ENCODE results near the gene NUP210L. TPM values are rescaled to one million over a fixed set of nuclear protein-coding genes. Genes with fewer than 3 reads are reported as not detected.

Gene NUP210L
- not detected in 2 replicates for polyA plus RNA-seq (2011; rRNA removed)
- polyA minus RNA-seq (2011; rRNA and poly(A)+ RNA removed): not detected in 2 replicates

DNA sequence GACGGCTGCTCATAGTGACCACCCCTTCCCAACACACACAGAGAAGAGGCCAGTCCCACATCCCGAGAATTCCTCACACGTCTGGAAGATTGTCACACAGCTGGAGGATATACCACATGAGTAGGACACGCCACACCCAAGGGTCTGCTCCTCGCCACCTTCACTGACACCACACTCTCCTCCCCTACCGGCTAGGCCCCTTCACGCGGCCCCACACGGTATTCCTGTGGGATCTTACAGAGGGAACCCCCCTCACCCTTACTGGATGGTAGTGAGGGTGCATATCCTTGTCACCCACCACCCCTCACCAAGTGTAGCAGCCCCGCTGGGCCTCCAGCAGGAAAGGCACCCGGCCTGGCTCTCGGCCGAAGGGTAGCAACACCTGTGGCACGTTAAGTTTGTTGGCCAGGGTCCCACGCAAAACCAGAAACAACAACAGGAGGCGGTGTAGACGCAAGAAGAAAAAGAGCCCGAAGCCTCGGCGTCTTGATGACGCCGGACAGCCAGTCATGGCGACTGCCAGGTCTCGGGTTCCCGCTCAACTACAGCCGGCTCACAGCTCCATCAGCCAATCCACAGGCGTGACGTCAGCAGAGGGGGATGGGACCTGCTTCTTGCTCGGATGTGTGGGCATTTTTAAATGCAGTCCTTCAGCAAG is at the start of gene NUP210L:
Gene NUP210L (minus strand): TSS at position 540 of the 658 bp plus-strand sequence.
- TF ChIP-seq, protein P1, sequence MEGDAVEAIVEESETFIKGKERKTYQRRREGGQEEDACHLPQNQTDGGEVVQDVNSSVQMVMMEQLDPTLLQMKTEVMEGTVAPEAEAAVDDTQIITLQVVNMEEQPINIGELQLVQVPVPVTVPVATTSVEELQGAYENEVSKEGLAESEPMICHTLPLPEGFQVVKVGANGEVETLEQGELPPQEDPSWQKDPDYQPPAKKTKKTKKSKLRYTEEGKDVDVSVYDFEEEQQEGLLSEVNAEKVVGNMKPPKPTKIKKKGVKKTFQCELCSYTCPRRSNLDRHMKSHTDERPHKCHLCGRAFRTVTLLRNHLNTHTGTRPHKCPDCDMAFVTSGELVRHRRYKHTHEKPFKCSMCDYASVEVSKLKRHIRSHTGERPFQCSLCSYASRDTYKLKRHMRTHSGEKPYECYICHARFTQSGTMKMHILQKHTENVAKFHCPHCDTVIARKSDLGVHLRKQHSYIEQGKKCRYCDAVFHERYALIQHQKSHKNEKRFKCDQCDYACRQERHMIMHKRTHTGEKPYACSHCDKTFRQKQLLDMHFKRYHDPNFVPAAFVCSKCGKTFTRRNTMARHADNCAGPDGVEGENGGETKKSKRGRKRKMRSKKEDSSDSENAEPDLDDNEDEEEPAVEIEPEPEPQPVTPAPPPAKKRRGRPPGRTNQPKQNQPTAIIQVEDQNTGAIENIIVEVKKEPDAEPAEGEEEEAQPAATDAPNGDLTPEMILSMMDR (IDR thresholded peaks at IDR 0.05; ENCODE audit: insufficient read depth, low read depth, low read length): no peak
- DNase-seq (ENCODE audit: low read depth): no peak
- peaks cover 2% of the 10 kb centered on the region for H3K36me3 ChIP-seq (ENCODE audit: control insufficient read depth, insufficient read depth, low read length)
- H3K27me3 ChIP-seq (ENCODE audit: control insufficient read depth, insufficient read depth, low read length): no peaks in the 10 kb centered on the region
- ChIA-PET CTCF (interaction anchor here (0.5 to 2.2 kb wide), 3 partner anchors 9 to 1080 kb away, joined by 3 to 9 read pairs (median 6); no protein-coding TSS in a partner anchor), POLR2A (no interaction called here)
- no peak within 1 kb of the TSS for H3K4me3 ChIP-seq (ENCODE audit: low read depth, low read length)

DNA sequence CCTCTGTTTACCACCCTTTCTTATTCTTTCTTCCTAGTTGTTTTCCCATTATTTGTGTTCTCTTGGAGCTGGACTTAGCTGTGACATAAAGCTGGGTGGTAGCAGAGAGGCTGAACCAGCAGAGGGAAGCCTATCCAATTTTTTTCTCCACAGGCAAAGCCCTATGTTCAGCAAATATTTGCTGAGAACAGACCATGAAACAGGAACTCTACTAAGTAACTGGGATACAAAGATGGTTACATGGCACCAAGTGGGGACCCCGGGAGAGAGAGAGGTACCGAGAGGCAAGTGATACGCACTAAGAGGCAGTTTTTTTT is 44.6 kb upstream of the NUP210L start:
- CTCF ChIA-PET: interaction anchor here (0.7 to 3.0 kb wide), 15 partner anchors 9 to 149 kb away, joined by 3 to 19 read pairs (median 4); partner anchors contain the start of gene HAX1
- Histone ChIP-seq H3K27me3 (ENCODE audit: control insufficient read depth, insufficient read depth, low read length) (no peaks in the 10 kb centered on the region), H3K36me3 (ENCODE audit: control insufficient read depth, insufficient read depth, low read length) (no peaks in the 10 kb centered on the region), H3K4me3 (ENCODE audit: low read depth, low read length) (no peak overlapping the region)
- POLR2A ChIA-PET: interaction anchor here (0.6 kb wide), 1 partner anchor 10 kb away, joined by 3 read pairs; no protein-coding TSS in a partner anchor
- TF ChIP-seq, protein P1 (IDR thresholded peaks at IDR 0.05; ENCODE audit: insufficient read depth, low read depth, low read length): peak; percentile 28; the same call in 1 of the 2 replicates
- DNase-seq (ENCODE audit: low read depth): no peak

DNA sequence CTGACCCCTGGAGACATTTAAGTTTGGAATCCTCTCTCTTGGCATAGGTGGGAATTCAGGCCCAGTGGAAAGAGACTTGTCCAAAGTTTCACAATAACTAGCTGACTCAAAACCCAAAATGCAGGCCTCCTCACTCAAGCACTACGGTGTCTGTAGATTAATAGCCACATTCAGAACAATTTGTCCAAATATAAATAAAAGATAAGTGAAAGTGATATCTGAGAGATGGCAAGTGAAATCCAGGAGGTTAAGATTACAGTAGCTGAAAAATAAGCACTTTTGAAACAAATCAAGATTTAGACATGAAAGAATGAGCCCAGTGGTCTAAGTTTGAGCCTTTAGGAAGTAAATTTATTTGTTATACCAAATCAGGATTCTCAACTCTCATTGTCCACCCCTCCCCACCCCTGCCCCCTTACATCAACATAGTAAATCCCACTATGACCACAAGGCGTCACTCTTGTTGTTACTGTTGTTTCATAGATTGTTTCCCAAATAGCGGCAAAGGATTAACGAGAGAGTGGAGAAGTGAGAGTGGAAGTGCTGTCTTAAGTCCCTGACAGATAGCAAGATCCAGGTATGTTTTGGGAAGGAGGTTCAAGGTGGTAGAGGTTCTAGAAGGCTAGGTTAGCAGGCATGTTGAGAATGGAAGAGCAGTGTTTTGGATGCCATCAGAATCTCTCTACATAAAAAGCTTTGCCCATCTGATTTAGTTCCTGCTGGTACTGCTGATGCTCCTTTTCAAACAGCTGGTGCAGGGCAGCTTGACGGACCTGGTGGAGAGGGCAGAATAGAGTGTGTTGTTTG is 44.1 kb upstream of the NUP210L start:
- CTCF ChIA-PET: interaction anchor here (0.6 to 3.0 kb wide), 19 partner anchors 8 to 353 kb away, joined by 3 to 19 read pairs (median 4); partner anchors contain the start of gene HAX1
- Histone ChIP-seq H3K4me3 (ENCODE audit: low read depth, low read length) (no peak overlapping the region), H3K27me3 (ENCODE audit: control insufficient read depth, insufficient read depth, low read length) (peaks cover 4% of the 10 kb centered on the region), H3K36me3 (ENCODE audit: control insufficient read depth, insufficient read depth, low read length) (no peaks in the 10 kb centered on the region)
- POLR2A ChIA-PET: interaction anchor here (0.6 kb wide), 1 partner anchor 10 kb away, joined by 3 read pairs; no protein-coding TSS in a partner anchor
- TF ChIP-seq, protein P1 (IDR thresholded peaks at IDR 0.05; ENCODE audit: insufficient read depth, low read depth, low read length): peak; percentile 65
- no peak for DNase-seq (ENCODE audit: low read depth)

DNA sequence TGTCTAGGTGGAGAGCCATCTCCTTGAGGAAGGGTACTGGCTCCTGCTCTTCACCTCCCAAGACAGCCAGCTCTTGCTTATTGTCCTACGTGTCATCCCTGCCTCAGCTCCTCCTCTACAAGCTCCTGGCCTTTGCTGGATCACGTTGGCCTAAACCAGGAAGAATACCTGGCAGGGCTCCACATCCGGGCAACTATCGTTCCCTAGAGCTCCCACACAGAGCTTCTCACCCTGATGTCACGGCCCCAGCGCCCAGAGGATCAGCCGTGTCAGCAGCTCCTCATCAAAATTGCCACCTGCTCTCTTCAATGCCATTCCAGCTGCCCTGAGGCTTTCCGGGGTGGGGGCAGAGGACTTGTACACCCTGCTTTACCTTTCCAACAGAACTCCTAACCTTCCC is 38.9 kb upstream of the NUP210L start:
- TF ChIP-seq, protein P1 (IDR thresholded peaks at IDR 0.05; ENCODE audit: insufficient read depth, low read depth, low read length): no peak
- ChIA-PET CTCF (interaction anchor here (0.6 to 1.0 kb wide), 4 partner anchors 10 to 1744 kb away, joined by 3 read pairs; no protein-coding TSS in a partner anchor), POLR2A (no interaction called here)
- DNase-seq (ENCODE audit: low read depth): no peak
- Histone ChIP-seq H3K4me3 (ENCODE audit: low read depth, low read length) (no peak overlapping the region), H3K36me3 (ENCODE audit: control insufficient read depth, insufficient read depth, low read length) (no peaks in the 10 kb centered on the region), H3K27me3 (ENCODE audit: control insufficient read depth, insufficient read depth, low read length) (peaks cover 18% of the 10 kb centered on the region)

DNA sequence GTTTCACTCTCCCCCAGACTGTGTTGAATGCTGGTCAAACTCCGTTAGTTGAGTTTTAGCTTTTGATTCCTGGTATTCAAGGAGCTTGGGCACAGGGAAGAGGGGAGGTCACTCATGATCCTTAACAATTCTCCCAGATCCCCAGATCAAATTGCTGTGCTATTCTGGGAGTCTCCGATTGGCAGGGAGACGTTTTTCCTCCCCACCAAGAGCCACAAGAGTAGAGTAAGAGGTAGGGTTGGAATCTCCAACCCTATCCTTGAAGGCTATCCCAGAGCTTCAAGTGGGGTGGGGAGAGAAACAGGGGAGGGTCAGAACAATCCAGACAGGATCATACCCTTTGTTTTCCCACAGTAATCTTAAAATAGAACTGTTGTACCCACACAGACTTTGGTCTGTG is 37.6 kb upstream of the NUP210L start:
- ChIA-PET POLR2A (no interaction called here), CTCF (interaction anchor here (0.7 to 1.2 kb wide), 2 partner anchors 11 to 702 kb away, joined by 3 to 4 read pairs; no protein-coding TSS in a partner anchor)
- DNase-seq (ENCODE audit: low read depth): no peak

More for the DNA sequence above, 37.6 kb upstream of the NUP210L start:
- Histone ChIP-seq H3K27me3 (ENCODE audit: control insufficient read depth, insufficient read depth, low read length) (peaks cover 18% of the 10 kb centered on the region), H3K36me3 (ENCODE audit: control insufficient read depth, insufficient read depth, low read length) (no peaks in the 10 kb centered on the region), H3K4me3 (ENCODE audit: low read depth, low read length) (no peak overlapping the region)
- TF ChIP-seq, protein P1 (IDR thresholded peaks at IDR 0.05; ENCODE audit: insufficient read depth, low read depth, low read length): no peak
